Mononuclear cell (primary cell): ENCODE data around the gene MAP2K3. TPM values are rescaled to one million over a fixed set of nuclear protein-coding genes. Genes with fewer than 3 reads are reported as not detected.

Experiments used
- H3K27me3 ChIP-seq: 2 replicates; pipeline ENCODE4 v1.6.0; 2011; ENCODE audit warnings: low read length, control low read depth; ENCODE audit not compliant: insufficient read depth
- H3K4me1 ChIP-seq: 2 replicates; pipeline ENCODE4 v1.5.1; 2011; ENCODE audit warnings: mild to moderate bottlenecking, low read length, control low read depth; ENCODE audit not compliant: insufficient read depth
- H3K4me3 ChIP-seq: 2 replicates; pipeline ENCODE4 v1.5.1; 2011; ENCODE audit warnings: mild to moderate bottlenecking, low read length, moderate library complexity
- H3K9me3 ChIP-seq: 2 replicates; pipeline ENCODE4 v1.5.1; 2011; ENCODE audit warnings: low read depth, mild to moderate bottlenecking, control low read depth, low read length
- total RNA-seq: library from RNA; depleted of rRNA; stranded (reverse); fragments of >200 nt; gene quantifications from one replicate; pipeline ENCODE4 v1.2.3, GENCODE V29; 2012

Gene MAP2K3
- total RNA-seq, 1 donor = 57.4 TPM

DNA sequence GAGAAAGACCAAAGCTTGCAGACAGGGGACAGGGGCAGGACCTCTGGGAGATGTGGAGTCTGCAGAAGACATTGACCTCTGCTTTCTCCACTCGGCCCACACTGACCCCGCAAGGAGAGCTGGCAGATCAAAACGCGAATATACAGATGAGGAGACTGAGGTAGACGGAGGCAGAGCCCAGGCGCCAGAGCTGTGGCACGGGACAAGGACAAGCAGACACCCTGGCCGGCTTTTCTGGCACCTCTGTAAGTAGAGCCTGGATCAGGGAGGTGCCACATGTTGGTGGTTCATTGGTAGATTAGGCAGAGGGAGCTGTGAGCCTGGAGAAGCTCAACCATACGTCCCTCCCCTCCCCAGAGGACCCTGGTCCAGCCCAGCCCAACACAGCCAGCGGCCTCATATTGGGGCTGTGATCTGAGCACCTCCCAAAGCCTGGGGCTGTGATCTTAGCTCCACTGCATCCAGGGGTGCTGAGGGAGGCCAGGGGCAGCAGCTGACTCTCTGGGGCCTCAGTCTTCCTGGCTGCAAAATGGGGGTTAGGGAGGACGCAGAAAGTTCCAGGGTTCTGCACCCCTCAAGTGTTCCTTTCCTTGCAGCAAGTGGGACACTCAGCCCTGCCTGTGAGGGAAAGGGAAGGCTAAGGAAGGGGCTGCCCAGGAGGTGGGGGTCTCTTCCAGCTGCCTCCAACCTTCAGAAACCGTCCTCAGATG is 35.3 kb upstream of the MAP2K3 start:
- no peaks in the 10 kb centered on the region for H3K9me3 ChIP-seq
- peaks cover 27% of the 10 kb centered on the region for H3K4me1 ChIP-seq
- H3K4me3 ChIP-seq = no peak overlapping the region
- no peaks in the 10 kb centered on the region for H3K27me3 ChIP-seq

DNA sequence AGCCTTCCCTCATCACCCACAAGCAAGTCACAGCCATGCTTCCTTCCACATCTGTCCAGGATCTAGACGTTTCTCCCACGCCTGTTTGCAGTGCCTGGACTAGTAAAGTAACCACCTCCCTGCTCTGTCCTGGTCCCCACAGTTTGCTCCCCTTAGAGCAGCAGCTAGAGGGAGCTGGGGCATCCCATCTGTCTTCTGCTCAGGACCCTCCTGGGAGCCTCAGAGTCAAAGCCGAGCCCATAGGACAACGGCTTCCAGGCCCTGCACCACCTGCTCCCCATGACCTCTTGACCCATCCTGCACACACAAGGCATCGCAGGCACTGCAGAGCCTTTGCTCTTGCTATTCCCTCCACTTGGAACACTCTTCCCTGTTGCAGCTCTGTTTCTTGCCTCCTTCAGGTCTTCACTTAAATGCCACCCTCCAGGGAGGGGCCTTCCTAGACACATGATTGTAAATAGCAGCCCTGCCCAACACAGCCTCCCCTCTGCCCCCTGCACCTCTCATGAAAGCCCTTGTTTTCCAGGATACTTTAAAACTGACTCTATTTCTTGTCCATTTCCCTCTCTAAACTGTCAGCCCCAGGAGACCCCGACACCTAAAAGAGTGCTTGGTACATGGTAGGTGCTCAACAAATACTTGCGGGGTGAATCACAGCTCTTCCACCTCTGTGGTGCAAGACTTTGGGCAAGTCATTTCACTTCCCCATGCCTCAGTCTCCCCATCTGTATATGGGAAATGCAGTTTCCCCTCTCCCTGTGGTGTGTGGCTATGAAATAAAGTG is 34.4 kb upstream of the MAP2K3 start:
- Histone ChIP-seq H3K9me3 (no peaks in the 10 kb centered on the region), H3K4me1 (peaks cover 27% of the 10 kb centered on the region), H3K4me3 (no peak overlapping the region), H3K27me3 (no peaks in the 10 kb centered on the region)

DNA sequence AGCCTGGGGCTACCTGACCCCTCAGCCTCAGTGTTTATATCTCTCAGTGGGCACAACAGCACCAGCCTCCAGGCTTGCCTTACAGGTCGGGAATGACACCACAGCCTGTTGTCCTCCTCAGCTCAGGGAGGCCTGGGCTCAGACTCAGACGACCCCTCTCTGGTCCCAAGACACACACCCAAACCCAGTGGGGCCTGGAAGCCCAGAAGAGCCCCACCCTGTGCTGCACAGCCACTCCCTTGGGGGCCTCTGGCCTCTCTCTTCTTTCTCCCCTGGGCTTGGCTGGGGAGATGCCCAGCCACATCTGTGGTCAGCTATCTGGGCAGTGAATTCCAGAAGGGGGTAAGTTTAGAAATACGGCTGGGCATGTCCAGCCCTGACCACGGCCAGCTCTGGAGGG is 33.7 kb upstream of the MAP2K3 start:
- no peak overlapping the region for H3K4me3 ChIP-seq
- no peaks in the 10 kb centered on the region for H3K27me3 ChIP-seq
- peaks cover 27% of the 10 kb centered on the region for H3K4me1 ChIP-seq

DNA sequence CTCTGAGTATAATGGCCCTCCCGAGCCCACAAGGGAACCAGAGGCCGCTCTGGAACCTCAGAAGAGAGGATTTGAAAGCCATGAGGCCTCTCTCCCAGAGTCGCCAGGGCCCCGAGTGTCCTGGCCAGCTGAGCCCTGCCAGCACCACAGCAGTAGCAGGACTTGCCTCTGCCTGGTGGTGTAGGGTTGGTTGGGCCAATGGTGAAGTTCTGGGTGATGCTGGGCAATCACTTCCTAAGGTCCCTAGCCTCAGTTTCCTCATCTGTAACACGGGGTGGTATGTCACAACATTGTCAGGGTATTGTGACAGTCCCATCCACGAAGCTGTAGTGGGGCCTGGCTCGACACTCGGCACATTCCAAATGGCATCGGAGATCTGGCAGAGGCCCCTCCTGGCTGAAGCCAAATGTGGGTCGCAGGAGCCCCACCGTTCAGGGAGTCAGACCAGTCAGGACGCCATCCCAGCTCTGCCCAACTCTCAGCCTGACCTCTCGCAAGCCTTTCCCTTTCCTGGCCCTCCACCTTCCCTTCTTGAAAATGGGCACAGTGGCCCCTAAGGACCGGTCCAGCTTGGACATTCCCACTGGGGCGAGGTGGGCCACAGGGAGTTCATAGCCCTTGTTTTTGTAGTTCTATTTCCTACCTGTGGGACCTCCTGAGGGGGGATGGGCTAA is 33.0 kb upstream of the MAP2K3 start:
- Histone ChIP-seq H3K4me1 (peaks cover 27% of the 10 kb centered on the region), H3K4me3 (no peak overlapping the region), H3K27me3 (no peaks in the 10 kb centered on the region), H3K9me3 (no peaks in the 10 kb centered on the region)

More for the DNA sequence above, 33.7 kb upstream of the MAP2K3 start:
- no peaks in the 10 kb centered on the region for H3K9me3 ChIP-seq

DNA sequence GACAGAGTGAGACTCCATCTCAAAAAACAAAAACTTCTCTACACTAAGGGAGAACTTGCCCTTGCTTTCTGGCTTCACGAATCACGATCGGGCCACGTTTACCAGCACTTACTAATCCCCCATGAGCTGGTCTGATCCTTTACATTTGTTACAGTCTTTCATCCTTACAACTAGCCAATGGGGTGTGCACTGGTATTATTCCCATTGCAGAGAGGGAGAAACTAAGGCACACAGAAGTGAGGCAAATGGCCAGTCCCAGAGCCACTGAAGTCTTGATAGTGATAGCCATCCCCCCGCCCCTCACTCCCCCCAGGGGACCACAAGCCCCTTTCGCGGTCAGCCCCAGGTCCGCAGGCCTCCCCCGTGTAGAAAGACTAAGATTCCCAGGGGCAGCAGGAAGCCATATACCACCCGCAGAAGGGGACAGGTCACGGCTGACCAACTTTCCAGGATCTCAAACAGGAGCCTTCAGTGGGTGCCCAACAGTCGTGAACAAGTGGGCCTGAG is 32.2 kb upstream of the MAP2K3 start:
- H3K27me3 ChIP-seq = no peaks in the 10 kb centered on the region
- peak overlapping the region; percentile 46 for H3K4me3 ChIP-seq
- H3K4me1 ChIP-seq = peaks cover 27% of the 10 kb centered on the region
- no peaks in the 10 kb centered on the region for H3K9me3 ChIP-seq

DNA sequence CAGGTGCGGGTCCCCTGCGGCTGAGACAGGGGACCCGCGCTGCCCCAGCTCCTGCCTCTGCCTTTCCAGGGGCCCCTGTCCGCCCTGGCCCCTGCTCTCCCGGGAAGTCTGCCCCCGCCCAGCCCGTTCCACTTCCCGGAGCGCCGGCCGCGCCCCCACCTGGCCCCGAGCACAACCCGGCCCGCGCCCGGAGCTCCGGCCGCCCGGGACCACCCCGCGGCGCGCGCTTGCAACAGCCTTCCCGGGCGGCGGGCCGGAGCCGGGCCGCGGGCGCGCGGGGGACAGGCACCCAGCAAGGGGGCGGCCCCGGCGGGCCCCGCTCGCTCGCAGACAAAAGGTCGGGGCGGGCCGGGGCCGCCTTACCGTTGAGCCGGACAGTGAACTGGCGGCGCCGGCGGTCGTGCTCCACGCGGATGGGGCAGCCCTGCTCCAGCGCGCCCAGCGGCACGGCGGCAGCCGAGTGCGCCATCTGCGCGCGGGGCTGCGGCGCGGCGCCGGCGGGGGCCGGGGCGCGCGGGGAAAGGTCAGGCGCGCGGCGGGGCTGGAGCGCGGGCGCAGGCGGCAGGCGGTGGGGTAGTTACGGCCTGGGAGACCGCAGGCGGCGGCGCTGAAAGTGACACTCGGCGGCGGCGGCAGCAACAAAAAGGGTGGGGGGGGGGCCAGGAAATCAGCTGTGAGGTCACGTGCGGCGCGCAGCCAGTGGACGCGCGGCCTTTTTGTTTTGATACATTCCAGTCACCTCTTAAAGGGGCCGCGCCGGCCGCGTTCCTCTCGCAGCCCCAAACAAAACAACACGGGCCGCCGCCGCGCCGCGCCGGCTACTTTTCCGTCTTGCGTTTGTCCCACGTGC is 31.5 kb upstream of the MAP2K3 start, which contains the start of gene NATD1:
NATD1 (minus strand) TSS at position 615 of the 850 bp plus-strand sequence; CDS start at position 469, 146 bp downstream.
- Histone ChIP-seq H3K9me3 (no peaks in the 10 kb centered on the region), H3K27me3 (no peaks in the 10 kb centered on the region), H3K4me1 (peaks cover 27% of the 10 kb centered on the region), H3K4me3 (peak within 1 kb of the TSS; percentile 46)

DNA sequence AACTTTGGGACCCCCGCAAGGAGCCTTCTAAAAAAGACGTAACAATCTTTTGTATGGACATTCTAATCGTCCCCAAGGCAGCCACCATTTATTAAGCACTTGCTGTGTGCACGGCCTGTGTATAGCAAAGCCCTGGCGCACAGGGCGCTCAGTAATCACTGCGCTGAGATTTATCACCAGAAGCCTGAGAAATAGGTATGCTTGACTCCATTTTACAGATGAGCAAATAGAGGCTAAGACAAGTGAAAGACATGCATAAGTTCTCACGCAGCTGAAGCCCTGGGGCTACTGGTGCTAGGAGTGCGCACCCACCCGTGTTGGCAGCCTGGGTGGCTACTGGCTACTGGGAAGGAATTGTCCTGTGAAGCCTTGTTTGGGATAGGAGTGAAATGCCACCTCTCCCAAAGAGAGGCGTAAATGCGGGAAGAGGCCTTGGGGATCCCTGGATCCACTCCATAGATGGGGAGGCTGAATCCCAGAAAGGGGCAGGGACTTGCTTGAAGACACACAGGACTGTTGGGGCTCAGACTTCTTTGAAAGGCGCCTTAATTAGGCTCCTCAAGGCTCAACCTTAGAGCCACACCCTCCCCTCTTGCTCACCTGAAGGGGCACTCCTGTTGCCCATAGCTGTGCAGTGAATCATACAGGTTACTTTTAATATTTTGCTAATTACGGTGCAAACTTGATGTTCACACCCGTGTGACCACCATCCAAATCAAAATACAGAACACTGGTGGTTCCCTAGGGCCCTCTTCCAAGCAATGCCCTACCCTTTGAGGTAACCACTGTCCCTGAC is 30.7 kb upstream of the MAP2K3 start:
- Histone ChIP-seq H3K9me3 (no peaks in the 10 kb centered on the region), H3K27me3 (no peaks in the 10 kb centered on the region), H3K4me3 (peak overlapping the region; percentile 46), H3K4me1 (peaks cover 27% of the 10 kb centered on the region)

DNA sequence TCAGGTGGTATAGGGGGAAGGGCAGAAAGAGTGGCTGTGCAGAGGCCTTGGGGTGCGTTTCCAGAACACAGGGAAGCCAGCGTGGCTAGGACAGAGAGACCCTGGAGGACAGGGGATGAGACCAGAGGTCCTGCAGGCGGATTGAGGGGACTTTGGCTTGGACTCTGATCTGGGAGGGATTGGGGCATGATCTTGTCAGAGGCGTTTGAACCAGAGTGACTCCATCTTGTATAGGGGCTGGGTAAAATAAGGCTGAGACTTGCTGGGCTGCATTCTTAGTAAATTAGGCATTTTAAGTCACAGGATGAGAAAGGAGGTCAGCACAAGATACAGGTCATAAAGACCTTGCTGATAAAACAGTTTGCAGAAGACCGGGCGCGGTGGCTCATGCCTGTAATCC is 25.9 kb upstream of the MAP2K3 start:
- Histone ChIP-seq H3K27me3 (no peaks in the 10 kb centered on the region), H3K9me3 (no peaks in the 10 kb centered on the region), H3K4me1 (peaks cover 4% of the 10 kb centered on the region), H3K4me3 (no peak overlapping the region)

DNA sequence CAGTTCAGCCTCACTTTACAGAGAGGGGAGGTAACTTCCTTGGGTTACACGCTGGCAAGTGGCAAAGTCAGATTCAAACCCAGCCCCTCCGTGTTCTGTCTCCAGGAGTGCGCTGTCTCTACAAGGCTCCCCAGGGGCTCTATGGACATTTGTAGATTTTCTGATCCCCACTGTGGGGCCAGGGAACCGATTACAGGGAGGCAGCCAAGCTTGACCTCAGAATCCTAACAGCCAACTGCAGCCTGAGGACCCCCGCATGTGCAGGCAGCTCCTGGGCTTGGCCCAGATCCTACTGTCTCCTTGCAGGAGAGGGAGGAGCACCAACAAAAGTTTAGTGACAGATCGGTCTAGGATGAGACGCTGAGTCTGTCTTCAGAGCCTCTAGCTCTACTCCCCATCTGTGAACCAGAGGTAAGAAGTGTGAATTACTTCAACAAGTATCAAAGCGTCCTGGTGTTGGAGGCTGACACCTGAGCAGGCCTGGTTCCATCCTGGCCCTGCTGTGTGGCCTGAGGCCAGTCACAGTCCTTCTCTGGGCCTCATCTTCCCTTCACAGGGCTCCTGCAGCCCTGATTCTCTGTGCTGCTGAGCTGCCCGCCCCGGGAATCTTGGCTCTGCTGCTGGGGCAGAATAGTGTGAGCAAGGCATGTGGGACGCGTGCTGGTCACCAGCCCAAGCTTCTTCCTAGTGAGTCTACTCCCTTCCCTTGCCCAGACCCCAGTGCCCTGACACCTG is 22.1 kb upstream of the MAP2K3 start:
- H3K9me3 ChIP-seq = no peaks in the 10 kb centered on the region
- H3K4me3 ChIP-seq = no peak overlapping the region
- peaks cover 2% of the 10 kb centered on the region for H3K4me1 ChIP-seq
- H3K27me3 ChIP-seq = no peaks in the 10 kb centered on the region

DNA sequence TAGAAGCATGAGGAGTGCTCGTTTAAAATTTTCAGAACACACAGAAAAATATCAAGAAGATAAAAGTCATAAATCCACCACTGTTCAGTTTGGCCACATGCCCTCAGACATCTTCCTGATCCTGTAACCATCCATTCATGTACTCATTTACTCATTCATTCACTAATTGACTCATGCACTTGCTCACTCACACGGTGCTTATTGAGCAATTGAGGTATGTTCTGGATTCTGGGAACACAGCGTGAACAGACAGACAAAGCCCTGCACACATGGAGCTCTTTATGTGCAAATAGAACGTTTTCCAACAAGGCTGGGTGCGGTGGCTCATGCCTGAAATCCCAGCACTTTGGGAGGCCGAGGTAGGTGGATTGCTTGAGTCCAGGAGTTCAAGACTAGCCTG is 21.1 kb upstream of the MAP2K3 start:
- Histone ChIP-seq H3K4me1 (peaks cover 11% of the 10 kb centered on the region), H3K27me3 (no peaks in the 10 kb centered on the region), H3K4me3 (no peak overlapping the region), H3K9me3 (no peaks in the 10 kb centered on the region)

DNA sequence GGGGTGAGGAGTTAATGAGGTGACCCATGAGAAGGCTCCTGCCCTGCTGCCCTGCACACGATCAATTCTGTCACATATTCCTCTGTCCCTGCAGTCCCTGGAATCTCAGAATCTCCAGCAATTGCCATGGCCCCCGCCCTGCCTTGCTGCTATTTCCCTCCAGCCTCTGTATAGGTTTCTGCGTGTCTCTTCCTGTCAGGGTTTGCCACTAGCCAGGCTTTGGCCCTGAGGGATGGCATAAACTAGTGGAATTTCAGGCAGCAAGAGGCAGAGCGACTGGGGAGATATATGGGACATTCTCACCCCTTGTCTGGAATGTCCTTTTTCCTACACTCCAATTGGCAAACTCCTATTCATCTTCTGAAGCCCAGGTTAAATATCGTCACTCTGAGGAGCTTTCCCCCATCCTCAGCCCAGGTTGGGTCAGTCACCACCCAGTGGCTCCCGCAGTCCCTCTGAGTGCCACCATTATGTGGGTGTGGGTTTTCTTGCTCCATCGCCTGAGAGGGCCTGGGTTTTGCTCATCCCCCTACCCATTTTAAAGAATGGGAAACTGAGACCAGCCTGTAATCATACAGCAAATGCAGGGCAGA is 15.8 kb upstream of the MAP2K3 start:
- H3K27me3 ChIP-seq = no peaks in the 10 kb centered on the region
- H3K4me3 ChIP-seq = no peak overlapping the region
- no peaks in the 10 kb centered on the region for H3K9me3 ChIP-seq

DNA sequence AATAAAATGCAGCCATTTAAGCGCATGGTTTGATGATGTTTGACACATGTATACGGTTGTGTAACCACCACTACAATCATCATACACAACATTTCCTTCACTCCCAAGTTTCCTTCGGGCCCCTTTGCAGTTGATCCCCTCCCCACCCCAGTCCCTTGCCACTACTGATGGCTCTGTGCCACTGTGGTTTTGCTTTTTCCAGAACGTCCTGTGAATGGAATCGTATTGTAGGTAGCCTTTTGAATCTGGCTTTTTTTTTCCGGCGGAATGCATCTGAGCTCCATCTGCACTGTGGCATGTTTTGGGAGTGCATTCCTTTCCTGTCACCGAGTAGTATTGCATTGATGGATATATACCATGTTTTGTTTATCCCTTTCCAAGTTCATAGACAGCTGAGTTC is 15.1 kb upstream of the MAP2K3 start:
- no peaks in the 10 kb centered on the region for H3K27me3 ChIP-seq
- no peak overlapping the region for H3K4me3 ChIP-seq
- peaks cover 17% of the 10 kb centered on the region for H3K4me1 ChIP-seq
- H3K9me3 ChIP-seq = no peaks in the 10 kb centered on the region

More for the DNA sequence above, 15.8 kb upstream of the MAP2K3 start:
- H3K4me1 ChIP-seq = peaks cover 17% of the 10 kb centered on the region
